GM21381 (cell line): Measurements from ENCODE around the gene ST6GAL2.

Source experiments
- ATAC-seq: cut with Tn5 transposase; IDR thresholded peaks from one replicate; pipeline ENCODE4 v1.9.1; 2021; ENCODE audit warnings: mild to moderate bottlenecking, moderate library complexity; ENCODE audit not compliant: unreplicated experiment

Gene ST6GAL2

DNA sequence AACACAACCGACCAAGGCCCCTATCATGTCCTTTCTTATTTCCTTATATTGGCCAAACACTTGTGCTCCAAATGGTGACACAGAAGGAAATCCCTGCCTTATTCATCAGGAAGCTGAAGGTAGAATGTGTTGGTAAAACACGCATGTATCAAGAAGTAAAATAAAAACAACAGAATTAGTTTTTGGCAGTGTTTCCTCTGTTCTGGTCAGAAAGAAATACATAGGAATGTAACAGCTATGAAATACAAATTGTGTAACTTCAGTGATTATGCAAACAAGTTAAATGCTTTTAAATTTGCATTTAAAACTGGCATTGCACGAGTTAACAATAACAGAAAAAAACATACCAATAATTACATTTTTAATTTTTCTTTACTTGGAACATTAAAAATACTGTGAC lies 19.3 kb downstream of the ST6GAL2 start:
- no peak for ATAC-seq

DNA sequence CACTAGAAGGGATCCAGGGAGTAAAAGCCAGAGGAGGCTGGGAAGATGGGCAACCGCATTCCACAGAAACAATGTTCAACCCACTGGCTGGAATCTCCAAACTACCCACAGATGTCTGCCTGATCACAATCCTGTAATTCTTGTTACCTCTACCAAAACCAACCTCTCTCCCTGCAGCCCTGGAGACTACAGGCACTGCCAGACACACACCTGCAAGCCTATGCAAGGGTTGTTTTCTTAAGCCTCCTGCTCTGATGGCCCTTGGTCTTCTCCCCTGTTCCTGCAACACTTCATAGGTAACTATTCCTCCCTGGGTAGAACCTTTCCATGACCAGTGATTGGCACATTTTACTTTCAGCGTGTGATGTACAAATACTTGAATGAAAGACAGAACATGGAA lies 21.9 kb downstream of the ST6GAL2 start:
- ATAC-seq, result no peak

DNA sequence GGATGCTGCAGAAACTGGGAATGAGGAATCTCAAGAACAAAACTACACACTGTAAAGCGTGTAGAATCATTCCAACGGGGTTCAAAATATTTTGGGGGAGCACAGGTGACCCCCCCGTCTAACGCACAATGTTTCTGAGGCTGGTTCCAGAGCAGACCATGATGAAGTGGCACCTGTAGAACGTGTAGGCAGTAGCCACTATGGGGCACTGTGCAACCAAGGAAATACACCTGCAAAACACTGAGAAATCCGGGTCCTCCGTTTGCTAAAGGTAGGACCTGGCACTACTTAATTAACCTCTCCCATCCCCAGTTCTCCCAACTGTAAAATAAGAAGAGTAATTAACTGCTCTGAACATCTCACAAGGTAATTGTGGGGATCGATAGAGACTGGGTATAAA lies 22.6 kb downstream of the ST6GAL2 start:
- ATAC-seq, result no peak

DNA sequence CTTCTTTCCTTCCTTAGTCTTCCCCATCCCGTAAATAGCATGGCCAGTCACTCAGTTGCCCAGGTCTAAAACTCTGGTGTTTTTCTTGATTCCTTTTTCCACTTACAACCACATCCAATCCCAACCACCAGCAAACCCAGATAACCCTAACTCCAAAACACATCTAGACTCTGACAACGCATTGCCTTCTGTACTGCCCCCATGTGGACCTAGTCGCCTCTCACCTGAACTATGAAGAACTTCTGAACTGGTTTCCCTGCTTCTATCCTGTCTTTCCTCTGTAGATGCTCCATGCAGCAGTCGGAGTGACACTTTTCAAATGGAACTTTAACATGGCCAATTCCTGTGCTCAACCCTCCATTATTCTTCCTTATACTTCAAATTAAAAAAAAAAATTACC lies 26.5 kb downstream of the ST6GAL2 start:
- ATAC-seq, result no peak

DNA sequence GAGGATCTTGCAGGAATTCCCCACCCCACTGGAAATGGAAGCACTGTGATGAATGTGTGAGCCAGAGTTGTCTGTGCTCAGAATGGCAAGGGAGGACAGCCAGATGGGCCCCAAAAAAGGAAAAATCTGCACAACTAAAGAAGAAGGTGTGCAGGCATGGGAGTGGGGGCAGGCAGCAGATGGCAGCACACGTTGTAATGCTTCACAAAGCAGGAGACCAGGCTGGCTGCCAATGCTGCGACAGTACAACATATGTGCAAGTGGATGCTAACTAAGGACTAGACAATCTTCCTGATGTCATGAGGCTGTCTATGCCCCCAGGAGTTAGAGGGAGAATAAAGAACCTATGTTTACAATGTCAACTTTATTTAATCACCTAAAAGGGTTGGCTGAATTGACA lies 27.2 kb downstream of the ST6GAL2 start:
- no peak for ATAC-seq

DNA sequence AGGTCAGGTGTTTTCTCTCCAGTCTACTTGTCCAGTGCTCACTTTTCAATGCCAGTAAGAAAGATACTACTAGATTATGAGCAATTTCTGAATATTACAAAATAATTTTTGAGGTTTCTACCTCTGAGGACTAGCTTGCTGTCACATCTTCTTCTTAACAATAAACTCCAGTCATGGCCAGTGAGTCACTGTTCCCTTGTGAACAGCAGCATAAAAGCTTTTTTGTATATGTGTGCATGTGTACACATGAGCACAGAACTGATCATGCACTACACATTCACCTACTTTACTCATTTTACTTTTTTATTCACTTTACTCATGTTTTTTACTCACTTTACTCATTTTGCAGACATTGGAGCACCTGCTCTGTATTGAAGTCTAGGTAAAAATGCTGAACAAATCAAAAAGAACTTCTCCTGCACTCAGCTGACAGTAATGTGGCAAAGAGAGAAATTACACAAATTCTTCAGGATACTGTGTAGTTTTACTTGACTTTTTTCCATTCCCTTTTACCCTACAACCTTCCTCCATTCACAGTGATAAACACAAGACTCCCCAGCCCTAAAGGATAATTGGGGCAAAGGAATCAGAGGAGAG lies 28.0 kb downstream of the ST6GAL2 start:
- ATAC-seq, result no peak

DNA sequence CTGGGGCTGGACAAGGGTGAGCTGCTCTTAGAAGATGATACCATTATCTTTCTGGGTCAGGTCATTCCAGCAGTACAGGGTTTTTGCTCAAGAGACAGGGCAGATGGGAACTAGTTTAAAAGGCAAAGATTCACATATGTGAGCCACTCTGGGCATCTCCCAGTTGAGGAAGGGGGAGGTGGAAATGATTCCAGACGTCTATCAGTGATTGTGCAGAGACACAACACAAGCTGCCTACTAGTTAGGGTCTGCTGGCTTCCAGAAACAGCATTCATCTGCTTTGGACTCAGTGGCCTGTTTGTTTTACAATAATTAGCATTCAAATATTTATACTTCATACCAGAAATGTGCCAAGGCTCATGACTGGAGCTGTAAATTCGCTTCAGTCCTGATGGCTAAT lies 32.3 kb downstream of the ST6GAL2 start:
- ATAC-seq, result no peak

DNA sequence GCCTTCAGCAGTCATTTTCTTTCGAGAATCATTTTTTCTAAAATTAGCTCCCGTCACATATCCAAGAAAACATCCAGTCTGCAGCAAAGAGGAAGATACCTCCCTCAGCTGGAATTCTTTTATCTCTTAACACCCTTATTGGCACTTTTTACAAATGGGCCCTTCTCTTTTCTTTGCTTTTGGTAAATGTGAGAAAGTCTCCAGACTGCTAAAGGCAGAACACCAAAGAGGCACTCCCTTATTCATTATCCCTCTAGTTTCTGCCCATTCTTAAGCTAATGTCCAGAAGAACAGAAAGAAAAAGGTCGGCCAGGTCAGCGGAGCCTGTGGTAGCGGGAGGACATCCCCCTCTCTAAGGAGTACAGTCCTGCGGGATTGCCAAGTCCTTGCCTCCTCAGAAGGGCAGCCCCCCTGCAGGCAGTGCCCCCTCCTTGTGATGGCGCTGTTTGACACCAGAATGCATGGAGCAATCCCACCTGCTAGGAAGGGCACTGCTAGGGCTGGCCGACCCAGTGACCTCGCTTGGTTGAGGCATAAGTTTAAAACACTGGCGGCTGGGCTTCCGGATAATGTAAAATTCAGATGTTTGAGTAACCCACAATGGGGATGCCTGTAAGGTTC lies 34.0 kb downstream of the ST6GAL2 start:
- ATAC-seq, result no peak

DNA sequence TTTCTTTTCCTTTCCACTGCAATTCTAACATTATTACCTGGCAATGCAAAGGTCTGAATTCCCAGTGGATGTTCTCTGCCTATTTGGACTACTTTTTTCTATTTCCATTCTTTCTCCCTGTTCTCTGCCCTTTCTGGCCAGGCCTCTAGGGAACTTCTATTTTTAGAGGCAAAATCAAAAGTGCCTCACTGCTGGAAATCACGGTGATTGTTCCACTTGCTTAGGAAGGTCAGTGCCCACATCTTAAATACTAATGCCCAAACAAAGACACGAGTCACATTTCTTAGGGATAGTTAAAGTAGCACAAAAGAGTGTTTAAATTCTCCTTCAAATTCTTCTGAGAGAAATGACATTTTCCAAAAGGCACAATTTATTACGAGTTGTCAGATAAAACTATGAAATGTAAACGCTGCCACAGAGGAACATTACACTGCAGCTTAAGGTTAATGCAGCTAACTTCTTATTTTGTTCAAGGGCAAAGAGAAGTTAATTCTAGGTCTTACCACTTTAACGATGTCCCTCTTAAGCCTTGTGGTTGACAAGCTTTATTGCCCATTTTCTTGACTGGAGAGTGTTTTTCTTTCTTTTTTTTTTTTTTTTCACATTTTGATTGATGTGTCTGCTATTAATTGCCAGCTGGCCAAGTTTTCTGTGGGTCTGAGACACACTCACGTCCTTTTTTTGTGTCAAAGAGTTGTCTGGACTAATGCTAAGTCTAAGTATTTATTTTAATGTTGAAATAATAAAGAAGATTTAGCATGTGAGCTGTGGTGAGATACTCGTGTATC lies 34.7 kb downstream of the ST6GAL2 start:
- ATAC-seq, result no peak

DNA sequence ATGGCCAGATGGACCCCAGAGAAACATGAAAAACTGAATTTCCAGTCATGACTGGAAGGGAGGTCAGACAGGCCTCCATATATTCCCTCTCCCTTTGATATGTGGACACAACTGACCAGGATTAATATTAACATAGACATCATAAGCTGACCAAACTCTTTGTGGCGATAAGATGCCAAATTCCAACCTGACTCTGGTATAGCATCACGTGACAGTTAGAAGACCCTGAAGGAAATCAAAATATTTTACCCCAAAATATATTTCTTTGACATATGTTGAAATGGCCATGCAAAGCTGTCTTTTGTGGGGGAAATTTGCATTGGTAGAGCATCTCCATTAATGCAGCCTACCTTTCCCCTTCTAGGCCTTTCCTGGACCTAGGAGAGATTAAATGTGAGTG lies 36.7 kb downstream of the ST6GAL2 start:
- ATAC-seq, result no peak

DNA sequence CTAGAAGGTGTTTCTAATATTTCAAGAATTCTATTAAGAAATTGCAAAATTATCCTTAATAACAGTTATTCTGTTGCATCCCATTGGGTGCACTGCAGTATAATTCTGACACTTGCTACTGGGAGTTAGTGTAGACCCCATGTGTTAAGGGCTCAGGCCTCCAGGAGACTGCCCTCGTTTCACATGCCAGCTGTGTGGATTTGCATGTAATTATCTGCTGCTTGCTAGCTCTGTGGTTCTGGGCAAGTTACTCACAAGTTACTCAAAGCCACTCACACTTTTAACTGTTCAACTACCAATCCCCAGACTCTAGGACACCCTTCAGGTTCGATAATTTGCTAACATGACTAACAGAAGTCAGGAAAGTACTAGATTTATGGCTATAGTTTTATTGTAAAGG lies 38.6 kb downstream of the ST6GAL2 start:
- ATAC-seq, result no peak

DNA sequence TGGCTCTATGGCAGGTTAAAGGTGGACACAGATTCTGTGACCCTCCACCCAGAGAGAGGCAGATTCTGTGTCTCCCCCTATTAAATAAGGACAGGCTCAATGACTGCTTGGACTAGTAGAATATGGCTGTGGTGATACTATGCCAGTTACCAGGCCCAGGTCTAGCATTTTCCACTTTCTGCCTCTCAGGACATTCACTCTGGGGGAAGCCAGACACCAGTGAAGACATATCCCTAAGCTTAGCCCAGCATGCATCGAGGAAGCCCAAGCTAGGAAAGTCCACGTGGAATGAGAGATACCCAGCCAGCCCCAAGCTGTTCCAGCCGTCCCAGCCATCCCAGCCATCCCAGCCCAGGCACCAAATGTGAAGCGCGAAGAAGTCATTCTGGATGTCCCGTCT lies 40.3 kb downstream of the ST6GAL2 start:
- ATAC-seq, result no peak

DNA sequence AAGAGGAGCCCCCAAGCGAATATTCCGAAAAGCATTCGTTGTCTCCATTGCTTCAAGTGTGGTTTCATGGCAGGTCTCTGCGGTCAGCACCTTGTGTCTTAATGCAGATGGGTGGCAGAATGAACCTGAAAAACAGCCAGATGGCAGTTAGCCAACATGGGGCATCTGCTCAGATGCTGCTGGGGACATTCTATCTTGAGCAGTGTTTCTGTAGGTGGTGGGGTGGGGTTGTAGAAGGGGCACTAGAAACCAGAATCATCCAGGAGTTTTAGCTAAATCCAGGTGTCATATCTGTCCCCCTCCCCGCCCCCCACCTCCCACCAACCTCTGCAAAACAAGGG lies 42.1 kb downstream of the ST6GAL2 start:
- ATAC-seq, result no peak

DNA sequence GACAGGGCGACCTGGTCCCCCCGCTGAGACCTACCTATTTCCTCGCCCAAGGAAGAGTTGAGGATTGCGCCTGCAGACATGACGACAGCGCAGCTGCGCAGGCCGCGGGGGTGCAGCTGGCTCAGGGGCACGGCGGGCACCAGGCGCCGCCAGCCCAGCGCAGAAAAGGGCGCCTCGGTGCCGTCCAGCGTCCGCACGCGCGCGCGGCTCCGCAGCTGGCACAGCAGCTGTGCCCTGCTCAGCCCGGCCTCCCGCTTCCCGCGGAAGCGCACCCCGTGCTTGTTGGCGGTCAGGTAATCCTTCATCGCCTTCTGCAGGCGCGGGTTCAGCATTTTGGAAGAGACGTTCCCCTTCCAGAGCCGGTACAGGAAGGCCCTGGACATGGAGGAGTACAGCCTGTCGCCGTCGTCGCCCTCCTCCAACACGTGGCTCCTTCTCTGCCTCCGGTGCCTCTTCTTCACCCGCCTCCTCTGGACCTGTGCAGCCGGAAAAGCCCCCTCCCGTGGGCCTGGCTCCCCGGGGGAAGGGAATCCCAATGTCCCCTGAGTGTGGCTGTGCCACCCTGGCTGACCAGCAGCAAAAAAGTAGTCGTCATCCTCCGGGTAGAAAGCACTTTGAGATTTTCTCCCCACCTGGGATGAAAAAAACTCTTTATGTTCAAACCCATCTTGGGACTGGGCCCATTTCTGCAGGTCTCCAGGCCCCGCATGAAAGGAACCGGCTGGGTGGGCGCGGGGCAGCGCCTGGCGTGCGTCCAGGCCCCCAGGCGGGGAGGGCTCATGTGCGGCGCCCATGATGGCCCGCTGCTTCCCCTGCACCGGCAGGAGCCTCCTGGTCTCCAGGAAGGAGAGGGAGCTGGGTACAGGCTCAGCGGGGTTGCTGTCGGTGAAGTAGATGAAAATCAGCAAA lies 42.7 kb downstream of the ST6GAL2 start:
- ATAC-seq, result no peak

DNA sequence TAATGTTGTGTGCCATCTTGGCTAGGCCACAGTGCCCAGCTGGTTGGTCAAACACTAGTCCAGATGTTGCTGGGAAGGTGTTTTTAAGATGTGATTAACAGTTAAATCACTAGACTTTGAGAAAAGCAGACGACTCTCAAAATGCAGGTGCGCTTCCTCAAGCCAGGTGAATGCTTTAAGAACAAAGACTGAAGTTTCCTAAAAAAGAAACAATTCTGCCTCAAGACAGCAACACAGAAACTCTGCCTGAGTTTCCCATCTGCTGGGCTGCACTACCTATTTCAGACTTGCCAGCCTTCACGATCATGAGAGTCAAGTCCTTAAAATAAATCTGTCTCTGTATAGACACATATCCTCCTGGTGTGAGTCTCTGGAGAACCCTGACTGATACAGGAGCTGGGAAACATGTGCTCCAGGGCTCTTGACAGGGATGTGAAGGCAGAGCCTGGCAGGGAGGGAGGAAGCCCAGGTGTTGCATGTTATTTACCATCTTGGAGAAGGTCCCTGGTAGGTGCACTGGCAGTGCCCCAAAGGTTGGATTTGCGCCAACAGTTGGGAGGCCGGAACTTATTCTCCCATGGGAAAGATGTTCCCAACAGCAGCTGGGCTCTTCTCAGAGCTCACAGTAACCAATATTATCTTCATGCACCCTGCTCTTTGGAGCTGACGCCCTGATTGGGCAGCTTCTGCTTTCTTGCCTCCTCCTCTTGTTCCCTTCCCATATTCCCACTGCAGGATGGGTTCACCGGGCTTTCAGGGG lies 43.9 kb downstream of the ST6GAL2 start:
- no peak for ATAC-seq

DNA sequence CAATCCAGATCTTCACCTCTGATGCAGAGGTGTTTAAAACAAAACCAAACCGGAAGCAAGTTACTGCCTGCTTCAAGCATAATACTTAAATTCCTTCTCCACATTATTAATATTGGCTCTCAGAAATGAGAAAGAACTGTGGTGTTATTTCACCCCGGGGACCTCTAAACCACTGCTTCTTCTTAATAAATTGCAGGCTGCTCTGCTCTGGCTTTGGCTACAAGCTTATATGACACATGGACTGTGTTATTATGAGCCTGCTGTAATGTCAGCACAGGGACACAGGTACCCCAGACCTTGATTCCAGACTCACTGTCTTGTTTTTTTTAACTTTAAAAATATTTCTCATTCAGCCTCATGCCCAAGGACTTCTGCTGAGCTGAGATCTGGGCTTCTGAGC lies 45.1 kb downstream of the ST6GAL2 start:
- no peak for ATAC-seq

DNA sequence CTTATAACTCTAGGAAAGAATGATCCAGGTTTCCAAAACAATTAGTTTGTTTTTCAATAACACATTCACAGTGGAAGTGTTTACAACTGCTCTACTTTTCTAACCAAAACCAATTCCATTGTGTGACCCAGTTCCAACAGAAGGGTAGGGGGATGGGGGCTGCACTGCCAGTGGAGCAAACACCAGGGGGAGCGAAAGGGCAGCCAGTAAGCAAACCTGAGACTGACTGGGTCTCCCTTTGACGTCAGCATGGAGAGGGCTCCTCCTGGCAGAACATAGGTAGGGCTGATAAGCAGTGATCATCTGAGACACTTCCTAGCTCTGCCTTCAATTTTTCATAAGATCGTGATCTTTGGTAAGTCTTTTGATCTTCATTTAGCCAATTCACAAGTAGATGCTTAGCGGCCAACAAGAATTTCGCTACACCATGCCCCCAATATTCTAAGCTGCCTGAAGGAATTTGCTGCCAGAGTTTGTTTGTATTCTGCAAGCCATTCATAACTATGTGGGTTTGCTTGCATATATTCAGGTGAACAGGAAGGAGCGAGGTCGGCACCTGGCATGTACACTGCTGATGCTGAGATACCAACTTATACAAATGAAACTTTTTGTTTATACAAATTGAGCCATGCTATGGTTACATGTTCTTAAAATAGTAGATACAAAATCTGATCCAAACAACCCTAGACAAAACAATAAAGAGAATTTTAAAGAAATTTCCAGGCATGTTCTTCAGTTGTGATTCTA lies 45.9 kb downstream of the ST6GAL2 start:
- ATAC-seq, result no peak

DNA sequence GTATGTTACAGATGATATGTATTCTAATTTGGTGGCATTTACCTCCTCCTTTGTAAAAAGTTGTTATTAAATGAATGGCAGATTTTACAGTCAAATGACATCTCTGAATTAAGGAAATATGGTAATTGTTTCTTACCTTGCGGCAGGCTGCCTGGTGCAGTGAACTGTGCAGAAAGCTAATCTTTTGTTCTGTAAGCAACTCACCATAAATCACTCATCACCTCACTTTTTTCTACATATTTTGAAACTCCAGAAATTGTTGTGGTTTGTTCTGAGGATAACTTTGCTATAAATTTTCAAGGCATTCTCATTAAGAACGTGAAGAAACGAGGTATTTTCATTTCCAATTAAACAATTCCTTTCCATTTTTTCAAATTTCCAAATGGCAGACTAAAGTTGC lies 52.7 kb downstream of the ST6GAL2 start:
- no peak for ATAC-seq

DNA sequence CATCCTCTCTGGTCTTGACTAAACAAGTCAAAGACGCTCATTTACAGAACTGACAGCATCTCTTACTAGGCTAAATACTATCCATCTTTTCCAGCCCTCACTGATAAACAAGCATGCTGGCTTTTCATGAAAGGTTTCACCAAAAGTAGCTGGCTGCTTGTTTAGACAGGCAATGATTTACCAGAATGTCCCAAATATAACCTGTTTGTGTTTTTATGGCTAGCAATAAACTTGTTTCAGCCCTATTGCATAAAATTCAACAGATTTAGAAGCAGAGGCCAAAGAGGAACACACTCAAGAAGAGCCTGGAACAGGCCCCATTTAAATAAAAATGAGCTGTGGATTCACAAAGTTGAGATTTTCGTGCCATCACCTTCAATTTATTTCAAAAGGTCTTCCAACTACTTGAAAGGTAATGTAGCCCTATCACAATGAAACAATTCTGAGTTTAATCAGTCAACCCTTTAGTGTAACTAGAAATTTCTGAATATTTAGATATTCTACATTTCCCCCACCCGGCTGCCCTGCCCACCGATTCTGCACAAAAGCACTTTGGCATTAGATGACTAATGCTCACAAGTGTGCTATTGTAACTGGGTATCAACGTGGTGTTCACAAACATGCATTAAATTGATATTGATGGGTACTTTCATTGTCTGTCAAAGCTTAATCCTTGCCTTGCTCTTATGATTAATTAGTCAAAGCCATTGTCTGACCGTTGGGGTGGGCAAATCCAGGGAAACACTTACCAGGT lies 54.0 kb downstream of the ST6GAL2 start:
- ATAC-seq, result no peak
